HG02678 (cell line): ENCODE results near the gene CYTH2.
A peak's percentile ranks its signal among the peaks of the same experiment; 100 is the strongest.

Source experiments
- ATAC-seq: cut with Tn5 transposase; IDR thresholded peaks from one replicate; pipeline ENCODE4 v1.9.1; 2021; ENCODE audit warnings: mild to moderate bottlenecking, moderate library complexity; ENCODE audit not compliant: unreplicated experiment

The CYTH2 gene

DNA sequence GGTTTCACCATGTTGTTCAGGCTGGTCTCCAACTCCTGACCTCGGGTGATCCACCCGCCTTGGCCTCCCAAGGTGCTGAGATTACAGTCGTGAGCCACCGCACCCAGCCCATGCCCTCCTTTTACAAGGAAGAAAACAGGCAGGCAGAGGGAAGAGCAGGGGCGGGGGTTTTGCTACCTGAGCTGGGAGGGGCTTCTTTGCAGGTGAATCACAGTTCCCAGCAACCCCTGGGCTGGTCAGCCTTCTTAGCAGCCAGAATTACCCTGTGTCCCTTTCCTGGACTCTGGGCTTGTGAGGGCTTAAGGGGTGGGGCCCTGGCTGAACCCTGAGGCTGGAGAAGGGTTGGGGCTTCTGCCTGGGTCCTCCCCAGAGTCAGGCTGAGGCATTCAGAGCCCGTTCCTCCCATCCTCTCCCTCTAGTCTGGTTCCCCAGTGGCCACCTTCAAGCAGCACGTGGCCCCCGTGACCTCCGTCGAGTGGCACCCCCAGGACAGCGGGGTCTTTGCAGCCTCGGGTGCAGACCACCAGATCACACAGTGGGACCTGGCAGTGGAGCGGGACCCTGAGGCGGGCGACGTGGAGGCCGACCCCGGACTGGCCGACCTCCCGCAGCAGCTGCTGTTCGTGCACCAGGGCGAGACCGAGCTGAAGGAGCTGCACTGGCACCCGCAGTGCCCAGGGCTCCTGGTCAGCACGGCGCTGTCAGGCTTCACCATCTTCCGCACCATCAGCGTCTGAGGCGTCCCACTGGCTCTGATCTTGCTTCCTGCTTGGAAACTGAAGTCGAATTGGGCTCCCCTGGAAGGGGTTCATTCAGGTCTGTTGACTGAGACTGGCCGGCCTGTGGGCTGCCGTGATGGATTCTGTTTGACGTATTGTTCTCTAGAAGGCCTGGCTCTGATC lies 16.6 kb upstream of the CYTH2 start:
- no peak for ATAC-seq

GRCh38 chr19:48454150-48454730 lies 14.9 kb upstream of the CYTH2 start:
- no peak for ATAC-seq

GRCh38 chr19:48455171-48455907 lies 13.8 kb upstream of the CYTH2 start, which contains the start of gene KCNJ14:
Gene KCNJ14, plus strand, starts transcription at chr19:48455574. Its CDS starts 6,151 bp downstream, at chr19:48461725.
- no peak for ATAC-seq

DNA sequence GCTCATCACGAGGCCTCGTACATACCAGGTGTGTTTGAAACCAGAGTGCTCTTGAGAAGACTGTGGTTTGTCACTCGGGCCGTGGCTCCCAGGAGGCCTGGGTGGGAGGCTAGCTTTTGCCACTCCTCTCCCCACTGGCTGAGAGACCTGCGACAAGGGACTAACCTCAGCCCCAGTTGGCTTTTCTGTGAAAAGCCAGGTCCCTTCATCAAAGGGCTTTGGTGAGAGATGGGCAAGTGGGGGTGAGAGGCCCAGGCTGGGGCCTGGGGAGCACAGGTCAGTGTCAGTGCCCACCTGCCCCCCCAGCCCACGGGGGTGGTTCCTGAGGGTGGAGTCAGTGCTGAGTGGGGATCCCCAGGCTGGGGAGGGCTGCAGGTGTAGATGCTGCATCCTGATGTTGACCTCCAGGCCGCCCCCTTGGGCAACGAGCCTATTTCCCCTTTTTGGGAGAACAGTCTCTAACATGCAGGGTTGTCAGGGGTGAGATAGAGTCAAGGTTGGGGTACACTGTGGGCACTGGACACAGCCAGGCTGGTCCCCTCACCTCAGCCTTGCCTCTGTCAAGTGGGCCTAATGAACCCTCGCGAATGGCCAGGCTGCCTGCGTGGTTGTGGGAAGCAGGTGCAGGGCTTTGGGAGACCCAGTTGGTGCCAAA lies 13.1 kb upstream of the CYTH2 start:
- no peak for ATAC-seq

- no peak for ATAC-seq
Measured at GRCh38 chr19:48456864-48457263, 12.3 kb upstream of the CYTH2 start.

DNA sequence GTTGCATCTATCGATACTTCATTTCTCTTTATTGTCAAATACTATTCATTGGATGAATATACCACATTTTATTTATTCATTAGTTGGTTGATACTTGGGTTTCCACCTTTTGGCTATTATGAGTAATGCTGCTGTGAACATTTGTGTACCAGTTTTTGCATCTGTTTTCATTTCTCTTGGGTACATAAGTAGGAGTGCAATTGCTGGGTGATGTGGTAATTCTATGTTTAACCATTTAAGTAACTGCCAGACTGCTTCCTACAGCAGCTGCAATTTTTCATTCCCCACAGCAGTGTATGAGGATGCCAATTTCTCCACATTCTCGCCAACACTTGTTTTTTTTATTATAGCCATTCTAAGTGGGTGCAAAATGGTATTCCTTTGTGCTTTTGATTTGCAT lies 11.2 kb upstream of the CYTH2 start:
- ATAC-seq: no peak

- no peak for ATAC-seq
Measured at GRCh38 chr19:48461651-48461981, 7.6 kb upstream of the CYTH2 start.

- ATAC-seq: no peak
Measured at GRCh38 chr19:48461982-48462655, 7.0 kb upstream of the CYTH2 start.

- no peak for ATAC-seq
Measured at GRCh38 chr19:48465215-48465614, 4.0 kb upstream of the CYTH2 start.

DNA sequence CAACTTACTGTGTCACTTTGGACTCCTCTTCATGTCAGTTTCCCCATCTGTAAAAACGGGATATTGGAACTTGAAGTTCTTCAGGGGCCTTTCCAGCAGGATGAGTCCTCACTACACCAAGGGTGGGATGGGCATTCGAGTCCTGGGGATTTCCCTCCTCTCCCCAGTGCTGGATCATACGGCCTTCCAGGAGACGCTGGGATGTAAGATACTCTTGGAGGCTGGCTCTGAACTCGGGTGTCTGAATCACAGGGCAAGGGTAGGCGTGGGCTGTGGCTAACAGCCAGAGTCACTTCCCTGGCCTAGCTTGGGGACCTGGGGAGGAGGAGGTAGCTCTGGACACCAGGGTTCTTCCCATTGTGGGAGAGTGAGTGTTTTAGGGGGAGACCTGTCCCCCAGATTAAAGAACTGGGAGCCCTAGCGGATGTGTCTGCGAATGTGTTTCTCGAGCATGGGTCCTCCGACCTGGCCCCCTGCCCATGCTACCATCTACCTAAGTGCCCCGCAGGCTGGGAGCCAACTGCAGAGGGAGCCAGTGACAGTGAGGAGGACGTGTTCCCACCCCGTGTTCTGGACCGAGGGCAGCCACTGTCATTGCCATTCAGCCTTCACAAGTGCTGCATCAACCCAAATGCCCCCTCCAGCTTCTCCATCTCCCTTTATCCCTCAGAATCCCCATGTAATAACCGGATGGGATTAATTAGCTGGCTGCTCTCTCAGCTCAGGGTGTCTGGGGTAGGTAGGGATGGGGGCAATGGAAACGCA lies 2.4 kb upstream of the CYTH2 start:
- ATAC-seq: no peak

GRCh38 chr19:48468772-48469288 lies 339 bp upstream of the CYTH2 start:
- ATAC-seq: peak; percentile 94

DNA sequence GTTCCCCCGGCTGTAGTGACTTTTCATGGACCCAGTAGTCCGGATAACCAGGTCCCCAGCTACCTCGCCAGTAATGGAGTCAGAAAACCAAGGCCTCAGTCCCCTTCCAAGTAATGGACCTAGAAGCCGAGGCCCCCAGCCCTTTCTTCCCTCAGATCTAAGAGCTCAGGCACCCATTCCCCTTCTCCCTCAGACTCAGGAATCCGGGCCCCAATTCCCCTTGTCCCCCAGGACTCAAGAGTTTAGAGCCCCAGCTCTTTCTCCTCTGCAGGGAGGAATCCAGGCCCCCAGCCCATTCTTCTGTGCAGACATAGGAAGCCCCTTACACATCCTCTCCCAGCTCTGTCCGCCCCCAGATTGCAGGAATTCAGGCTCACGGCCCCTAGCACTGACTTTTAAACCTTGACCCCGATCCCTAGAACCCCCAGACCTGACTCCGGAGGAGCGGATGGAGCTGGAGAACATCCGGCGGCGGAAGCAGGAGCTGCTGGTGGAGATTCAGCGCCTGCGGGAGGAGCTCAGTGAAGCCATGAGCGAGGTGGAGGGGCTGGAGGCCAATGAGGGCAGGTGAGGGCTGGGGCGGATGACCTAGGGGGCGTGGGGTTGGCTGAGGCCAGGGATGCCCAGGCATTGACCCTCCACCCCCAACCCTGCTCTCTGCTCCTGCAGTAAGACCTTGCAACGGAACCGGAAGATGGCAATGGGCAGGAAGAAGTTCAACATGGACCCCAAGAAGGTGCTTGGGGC lies 938 bp downstream of the CYTH2 start:
- no peak for ATAC-seq

DNA sequence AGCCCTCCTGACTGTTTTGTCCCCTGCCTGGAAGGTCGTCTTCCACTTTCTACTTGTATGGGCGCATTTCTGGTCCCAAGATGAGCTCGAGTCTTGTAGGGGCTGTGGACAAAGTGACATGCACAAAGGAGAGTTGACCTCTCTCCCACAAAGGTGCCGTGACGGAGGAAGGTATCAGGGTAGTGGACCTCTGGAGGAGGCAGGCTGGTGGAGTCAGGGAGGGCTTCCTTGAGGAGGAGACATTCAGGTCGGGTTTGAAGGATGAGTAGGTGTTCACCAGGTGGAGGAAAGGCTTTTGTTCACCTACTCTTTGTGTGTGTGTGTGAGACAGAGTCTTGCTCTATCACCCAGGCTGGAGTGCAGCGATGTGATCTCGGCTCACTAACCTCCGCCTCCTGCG lies 1.7 kb downstream of the CYTH2 start:
- ATAC-seq: no peak

GRCh38 chr19:48471836-48472235 lies 2.7 kb downstream of the CYTH2 start:
- no peak for ATAC-seq

GRCh38 chr19:48473161-48473966 lies 4.2 kb downstream of the CYTH2 start:
- ATAC-seq: no peak

GRCh38 chr19:48474084-48474592 lies 5.0 kb downstream of the CYTH2 start:
- ATAC-seq: no peak

GRCh38 chr19:48475369-48476068 lies 6.3 kb downstream of the CYTH2 start:
- no peak for ATAC-seq
